Measurements from ENCODE around the gene MUS81. TPM values are rescaled to one million over a fixed set of nuclear protein-coding genes. Genes with fewer than 3 reads are reported as not detected.

Gene MUS81
- total and polyA plus RNA-seq, 7 donors = 33.5 to 61.8 (median 42.9) TPM

- Histone ChIP-seq H3K27ac (peak within 1 kb of the TSS; percentile 23 to 56 (median 51)), H3K36me3 (no peaks in the 10 kb centered on the region), H3K4me1 (peaks cover 0 to 21% (median 16%) of the 10 kb centered on the region in 4 donors), H3K4me3 (peak within 1 kb of the TSS; percentile 36 to 65 (median 58)), H3K9me3 (no peaks in the 10 kb centered on the region), H3K27me3 (no peaks in the 10 kb centered on the region)
- TF ChIP-seq EP300 (IDR thresholded peaks at IDR 0.05) = no peak
- no peak for TF ChIP-seq POLR2A (IDR thresholded peaks at IDR 0.05)
- TF ChIP-seq CTCF (IDR thresholded peaks at IDR 0.05) = no peak
- no peak for TF ChIP-seq POLR2AphosphoS5 (IDR thresholded peaks at IDR 0.05)
- WGBS, 2 donors = 1 to 3% methylated on average over 63 of the region's 63 CpGs
- intact Hi-C loops (cut with DNase I) = no loop called here
- peak; percentile 97 for DNase-seq
These were observed 26.8 kb upstream of the MUS81 start, which contains the start of gene SNX32 for GRCh38 chr11:65833297-65834030. Gene SNX32 (plus strand): TSS chr11:65833963. CDS start chr11:65834066, 103 bp downstream.

DNA sequence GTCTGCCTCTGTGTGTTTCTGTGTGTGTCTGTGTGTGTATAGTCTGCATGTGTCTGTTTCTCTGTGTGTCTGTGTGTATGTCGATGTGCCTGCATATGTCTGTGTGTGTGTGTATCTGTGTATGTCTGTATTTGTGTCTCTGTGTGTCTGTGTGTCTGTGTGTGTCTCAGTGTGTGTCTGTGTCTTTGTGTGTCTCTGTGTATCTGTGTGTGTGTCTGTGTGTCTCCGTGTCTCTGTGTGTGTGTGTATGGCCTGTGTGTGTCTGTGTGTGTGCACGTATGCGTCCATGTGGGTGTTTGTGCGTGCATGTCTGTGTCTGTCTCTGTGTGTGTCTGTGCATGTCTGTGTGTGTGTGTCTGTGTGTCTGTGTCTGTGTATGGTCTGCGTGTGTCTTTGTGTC lies 26.0 kb upstream of the MUS81 start:
- Histone ChIP-seq H3K36me3 (no peaks in the 10 kb centered on the region), H3K4me1 (peaks cover 0 to 21% (median 16%) of the 10 kb centered on the region in 4 donors), H3K4me3 (peak overlapping the region; percentile 36 to 65 (median 58)), H3K27me3 (no peaks in the 10 kb centered on the region), H3K9me3 (no peaks in the 10 kb centered on the region), H3K27ac (no peak overlapping the region)
- 5 to 51% methylated on average over 6 of the region's 6 CpGs for WGBS, 2 donors
- DNase-seq = no peak
- TF ChIP-seq CTCF (IDR thresholded peaks at IDR 0.05) (no peak), POLR2AphosphoS5 (IDR thresholded peaks at IDR 0.05) (no peak)
- intact Hi-C loops (cut with DNase I) = no loop called here

GRCh38 chr11:65842144-65842543 lies 18.1 kb upstream of the MUS81 start:
- no peak for TF ChIP-seq EP300 (IDR thresholded peaks at IDR 0.05)
- TF ChIP-seq POLR2AphosphoS5 (IDR thresholded peaks at IDR 0.05) = no peak
- no peak for TF ChIP-seq POLR2A (IDR thresholded peaks at IDR 0.05)
- TF ChIP-seq CTCF (IDR thresholded peaks at IDR 0.05) = no peak
- H3K4me1 ChIP-seq = no peaks in the 10 kb centered on the region
- intact Hi-C loops (cut with DNase I) = no loop called here
- H3K36me3 ChIP-seq = no peaks in the 10 kb centered on the region
- peak; percentile 13 for DNase-seq
- H3K4me3 ChIP-seq = no peak overlapping the region
- no peaks in the 10 kb centered on the region for H3K27me3 ChIP-seq
- 63 to 87% methylated on average over 4 of the region's 4 CpGs for WGBS, 2 donors
- H3K9me3 ChIP-seq = no peaks in the 10 kb centered on the region
- no peak overlapping the region for H3K27ac ChIP-seq

GRCh38 chr11:65843811-65844210 lies 16.4 kb upstream of the MUS81 start:
- H3K4me3 ChIP-seq = no peak overlapping the region
- DNase-seq = no peak
- H3K9me3 ChIP-seq = no peaks in the 10 kb centered on the region
- H3K27ac ChIP-seq = no peak overlapping the region
- no peaks in the 10 kb centered on the region for H3K4me1 ChIP-seq
- WGBS, 2 donors = 35 to 89% methylated on average over 3 of the region's 3 CpGs
- intact Hi-C loops (cut with DNase I) = no loop called here
- TF ChIP-seq EP300 (IDR thresholded peaks at IDR 0.05) (no peak), POLR2A (IDR thresholded peaks at IDR 0.05) (no peak), POLR2AphosphoS5 (IDR thresholded peaks at IDR 0.05) (no peak), CTCF (IDR thresholded peaks at IDR 0.05) (no peak)
- H3K36me3 ChIP-seq = no peaks in the 10 kb centered on the region
- no peaks in the 10 kb centered on the region for H3K27me3 ChIP-seq
